Transverse colon (tissue), 4 donors: Measurements from ENCODE around the gene LCNL1.

ENCODE experiments used
- POLR2AphosphoS5 ChIP-seq, 3 donors: sonication (generic); formaldehyde crosslinking; IDR thresholded peaks; one replicate each; pipeline ENCODE4 v1.6.1; 2016; ENCODE audit warnings: antibody characterized with exemption in 3 of 3
- TF ChIP-seq, protein P1 (sequence below), 5 experiments: fragments of 200-600 bp in 3 of 5; fragments of 450-650 bp in 2 of 5; sonication (generic) in 3 of 5; IDR thresholded peaks; 1 replicate in 2 of 5; 2 replicates in 3 of 5; pipeline ENCODE4 v1.5.1; 2016 to 2017; ENCODE audit warnings: antibody characterized with exemption in 5 of 5, inconsistent platforms in 3 of 5, mild to moderate bottlenecking in 2 of 5, moderate library complexity in 1 of 5

DNA sequence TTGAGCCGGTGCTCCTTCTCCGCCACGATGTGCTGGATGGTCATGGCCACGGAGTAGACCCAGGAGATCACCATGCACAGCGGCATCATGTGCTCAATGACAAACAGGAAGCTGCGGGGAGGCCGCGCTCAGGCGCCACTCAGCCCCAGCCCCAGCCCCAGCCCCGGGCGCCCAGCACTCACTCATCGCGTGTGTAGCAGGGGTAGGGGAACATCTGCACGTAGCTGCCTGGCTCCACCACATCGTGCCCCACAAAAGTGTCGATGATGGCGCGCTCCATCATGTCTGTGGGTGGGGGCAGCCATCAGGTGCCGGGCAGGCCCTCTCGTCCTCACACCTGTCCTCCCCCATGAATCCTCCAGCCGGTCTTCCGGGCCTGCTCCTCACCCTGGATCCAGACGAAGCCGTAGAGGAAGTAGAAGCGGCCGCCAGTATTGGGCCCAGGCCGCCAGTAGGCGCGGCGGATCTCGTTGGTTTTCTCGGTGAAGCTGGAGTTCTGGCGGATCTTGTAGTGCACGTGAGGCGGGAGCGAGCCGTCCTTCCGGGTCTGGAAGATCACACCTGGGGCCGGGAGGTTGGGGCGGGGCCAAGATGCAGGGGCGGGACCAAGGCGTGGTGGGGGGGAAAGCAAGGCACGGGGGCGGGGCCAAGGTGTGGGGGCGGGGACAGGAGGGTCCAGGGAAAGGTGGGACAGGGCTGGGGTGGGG, 35.2 kb downstream of the LCNL1 start:
- TF ChIP-seq, protein P1, sequence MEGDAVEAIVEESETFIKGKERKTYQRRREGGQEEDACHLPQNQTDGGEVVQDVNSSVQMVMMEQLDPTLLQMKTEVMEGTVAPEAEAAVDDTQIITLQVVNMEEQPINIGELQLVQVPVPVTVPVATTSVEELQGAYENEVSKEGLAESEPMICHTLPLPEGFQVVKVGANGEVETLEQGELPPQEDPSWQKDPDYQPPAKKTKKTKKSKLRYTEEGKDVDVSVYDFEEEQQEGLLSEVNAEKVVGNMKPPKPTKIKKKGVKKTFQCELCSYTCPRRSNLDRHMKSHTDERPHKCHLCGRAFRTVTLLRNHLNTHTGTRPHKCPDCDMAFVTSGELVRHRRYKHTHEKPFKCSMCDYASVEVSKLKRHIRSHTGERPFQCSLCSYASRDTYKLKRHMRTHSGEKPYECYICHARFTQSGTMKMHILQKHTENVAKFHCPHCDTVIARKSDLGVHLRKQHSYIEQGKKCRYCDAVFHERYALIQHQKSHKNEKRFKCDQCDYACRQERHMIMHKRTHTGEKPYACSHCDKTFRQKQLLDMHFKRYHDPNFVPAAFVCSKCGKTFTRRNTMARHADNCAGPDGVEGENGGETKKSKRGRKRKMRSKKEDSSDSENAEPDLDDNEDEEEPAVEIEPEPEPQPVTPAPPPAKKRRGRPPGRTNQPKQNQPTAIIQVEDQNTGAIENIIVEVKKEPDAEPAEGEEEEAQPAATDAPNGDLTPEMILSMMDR (IDR thresholded peaks at IDR 0.05): no peak
- TF ChIP-seq POLR2AphosphoS5 (IDR thresholded peaks at IDR 0.05): no peak
